ENCODE results near the gene DGCR2.

- TF ChIP-seq CTCF (conservative IDR thresholded peaks at IDR 0.05; ENCODE audit: low read depth, low read length) = no peak
- no peak for TF ChIP-seq EZH2 (IDR thresholded peaks at IDR 0.05; ENCODE audit: borderline replicate concordance, low read depth, low read length, poor library complexity, severe bottlenecking)
These were observed 8.9 kb upstream of the DGCR2 start, which contains the start of gene TSSK2 for GRCh38 chr22:19130959-19131684.
